NCI-H82 treated with DMSO at 0.1 percent for 48 hours (cell line): Measurements from ENCODE around the gene DNM1L.
A peak's percentile ranks its signal among the peaks of the same experiment; 100 is the strongest.

Source experiments
- DNase-seq: peaks from one replicate; lab custom pipeline; 2025; ENCODE audit not compliant: unreplicated experiment; lab: John Stamatoyannopoulos, UW

DNM1L gene

GRCh38 chr12:32679091-32679919 lies at the start of gene DNM1L:
Gene DNM1L (plus strand): TSS chr12:32679301. CDS start chr12:32679364, 63 bp downstream.
- peak; percentile 92 for DNase-seq

GRCh38 chr12:32641287-32641901 lies 37.7 kb upstream of the DNM1L start:
- no peak for DNase-seq

GRCh38 chr12:32644431-32644830 lies 34.7 kb upstream of the DNM1L start:
- no peak for DNase-seq

- no peak for DNase-seq
Observed at GRCh38 chr12:32647275-32647674, 31.8 kb upstream of the DNM1L start.

DNA sequence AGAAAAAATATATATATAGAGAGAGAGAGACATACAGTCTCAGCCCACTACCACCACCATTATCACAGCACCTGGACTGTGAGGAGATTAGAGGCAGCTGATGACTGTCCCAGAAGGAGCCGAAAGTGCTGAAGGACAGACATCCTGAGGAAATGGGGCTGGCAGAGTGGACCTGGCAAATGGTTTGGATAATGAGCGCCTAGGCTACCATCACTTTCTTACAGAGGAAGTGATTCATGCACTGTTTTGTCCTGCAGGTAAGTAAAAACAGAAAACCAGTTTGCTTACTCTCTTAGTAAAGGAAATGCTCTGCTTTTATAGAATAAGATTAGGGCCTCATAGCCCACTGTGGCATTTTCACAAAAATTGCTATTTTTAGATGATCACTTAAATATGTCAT lies 28.6 kb upstream of the DNM1L start:
- DNase-seq, result no peak

DNA sequence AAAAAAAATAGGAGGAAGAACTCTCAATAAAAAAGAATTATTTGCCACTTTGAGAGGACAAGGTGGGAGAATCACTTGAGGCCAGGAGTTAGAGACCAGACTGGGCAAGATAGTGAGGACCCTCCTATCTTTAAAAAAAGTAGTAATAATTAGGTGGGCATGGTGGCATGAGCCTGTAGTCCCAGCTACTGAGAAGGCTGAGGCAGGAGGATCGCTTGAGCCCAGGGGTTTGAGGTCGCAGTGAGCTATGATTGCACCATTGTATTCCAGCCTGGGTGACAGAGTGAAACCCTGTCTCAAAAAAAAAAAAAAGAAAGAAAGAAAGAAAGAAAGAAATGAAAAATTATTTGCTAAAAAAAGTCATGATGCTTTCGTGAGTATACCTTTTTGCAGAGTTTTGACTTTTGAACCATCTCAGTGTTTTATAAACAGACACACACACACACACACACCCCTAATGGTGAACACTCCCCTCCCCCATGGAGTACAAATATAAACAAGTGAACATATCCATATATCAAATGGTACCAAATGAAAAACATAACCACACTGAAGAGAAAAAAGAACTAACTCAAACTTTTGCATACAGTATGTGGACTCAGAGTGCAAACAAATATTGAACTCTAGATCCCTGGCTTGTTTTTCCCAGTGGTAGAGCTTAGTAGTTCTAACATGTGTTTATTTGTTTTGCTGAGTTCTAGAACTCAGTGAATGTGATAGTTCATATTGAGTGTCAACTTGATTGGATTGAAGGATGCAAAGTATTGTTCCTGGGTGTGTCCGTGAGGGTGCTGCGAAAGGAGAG lies 27.7 kb upstream of the DNM1L start:
- no peak for DNase-seq

DNA sequence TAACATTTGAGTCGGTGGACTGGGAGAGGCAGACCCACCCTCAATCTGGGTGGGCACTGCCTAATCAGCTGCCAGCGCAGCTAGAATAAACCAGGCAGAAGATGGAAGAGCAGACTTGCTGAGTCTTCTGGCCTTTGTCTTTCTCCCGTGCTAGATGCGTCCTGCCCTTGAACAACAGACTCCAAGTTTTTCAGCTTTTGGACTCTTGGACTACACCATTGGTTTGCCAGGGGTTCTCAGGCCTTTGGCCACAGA lies 27.2 kb upstream of the DNM1L start:
- no peak for DNase-seq

GRCh38 chr12:32659908-32660440 lies 19.1 kb upstream of the DNM1L start:
- no peak for DNase-seq

GRCh38 chr12:32661706-32662105 lies 17.4 kb upstream of the DNM1L start:
- no peak for DNase-seq

DNA sequence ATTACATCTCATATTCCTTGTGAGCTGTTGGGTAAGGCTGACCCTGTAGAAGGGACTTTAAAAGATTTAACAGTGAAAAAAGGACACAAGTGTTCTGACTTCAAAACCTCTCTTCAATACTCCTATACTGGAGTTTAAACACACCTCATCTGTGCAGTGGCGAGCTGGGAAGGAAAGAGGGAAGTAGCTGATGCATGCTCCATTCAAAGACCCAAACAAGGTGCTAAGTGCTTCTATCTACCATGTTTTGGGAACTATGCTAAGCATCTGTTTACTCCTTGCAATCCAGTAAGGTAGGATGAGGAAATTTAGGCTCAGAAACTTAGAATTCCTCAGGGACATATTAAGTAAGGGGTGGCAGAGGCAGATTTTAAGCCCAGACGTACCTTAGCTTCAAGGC lies 16.4 kb upstream of the DNM1L start:
- no peak for DNase-seq

GRCh38 chr12:32666018-32666417 lies 13.1 kb upstream of the DNM1L start:
- DNase-seq, result no peak

DNA sequence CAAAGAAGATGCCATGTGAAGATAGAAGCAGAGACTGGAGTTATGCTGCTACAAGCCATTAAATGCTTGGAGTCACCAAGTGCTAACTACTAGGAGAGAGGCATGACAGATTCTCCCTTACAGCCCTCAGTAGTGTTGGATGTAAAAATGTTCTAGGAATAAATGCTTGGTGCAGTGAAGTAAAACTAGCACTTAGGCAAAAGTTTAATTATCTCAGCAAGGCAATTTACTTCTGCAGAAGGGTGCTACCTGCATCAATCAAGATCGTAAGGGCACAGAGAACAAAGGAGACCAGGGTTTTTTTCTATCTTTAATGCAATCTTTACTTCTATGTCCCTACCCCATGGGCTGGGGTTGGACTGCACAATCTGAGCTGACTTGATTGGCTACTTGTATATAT lies 9.5 kb upstream of the DNM1L start:
- no peak for DNase-seq

- DNase-seq, result peak; percentile 80
Observed at GRCh38 chr12:32671930-32672780, 6.9 kb upstream of the DNM1L start.

- no peak for DNase-seq
Observed at GRCh38 chr12:32679920-32680237, 778 bp downstream of the DNM1L start.

- DNase-seq, result no peak
Observed at GRCh38 chr12:32680787-32681186, 1.7 kb downstream of the DNM1L start.

- DNase-seq, result no peak
Observed at GRCh38 chr12:32681272-32681671, 2.2 kb downstream of the DNM1L start.

DNA sequence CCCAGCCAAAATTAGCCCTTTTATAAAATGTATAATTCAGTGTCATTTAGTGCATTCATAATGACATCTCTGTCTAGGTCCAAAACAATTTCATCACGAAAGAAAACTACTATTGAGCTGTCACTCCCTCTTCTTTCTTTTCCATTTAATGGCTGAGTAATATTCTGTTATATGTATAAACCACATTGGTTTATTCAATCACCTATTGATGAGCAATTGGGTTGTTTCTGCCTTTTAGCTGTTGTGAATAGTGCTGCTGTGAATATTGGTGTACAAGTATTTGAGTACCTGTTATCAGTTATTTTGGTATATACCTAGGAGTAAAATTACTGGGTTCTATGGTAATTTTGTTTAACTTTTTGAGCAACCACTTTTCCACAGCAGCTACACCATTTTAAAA lies 7.2 kb downstream of the DNM1L start:
- no peak for DNase-seq

- DNase-seq, result no peak
Observed at GRCh38 chr12:32688786-32689185, 9.7 kb downstream of the DNM1L start.

- DNase-seq, result no peak
Observed at GRCh38 chr12:32690927-32691326, 11.8 kb downstream of the DNM1L start.

DNA sequence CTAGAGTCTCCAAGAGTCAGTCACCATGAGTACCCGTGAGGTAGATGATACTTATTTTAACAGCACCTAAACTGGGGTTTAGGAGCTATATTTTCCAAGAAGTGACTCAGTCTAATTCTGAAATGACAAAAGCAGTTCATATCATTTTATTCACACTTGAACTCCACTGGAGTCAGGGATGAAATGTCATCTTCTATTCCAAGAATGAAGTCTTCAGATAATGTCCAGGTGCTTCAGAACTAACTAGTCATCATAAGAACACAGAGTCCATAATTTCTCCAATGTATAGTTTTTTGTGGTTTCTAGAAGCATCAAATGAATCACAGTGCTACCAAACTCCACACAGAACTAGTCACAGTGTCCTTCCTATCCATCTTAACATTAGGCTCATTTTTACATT lies 13.3 kb downstream of the DNM1L start:
- DNase-seq, result no peak

- DNase-seq, result no peak
Observed at GRCh38 chr12:32693036-32693435, 13.9 kb downstream of the DNM1L start.
